SK-N-SH (cell line): ENCODE data around the gene XRCC5.

ENCODE experiments used
- CTCF ChIP-seq: fragments of 200-600 bp; sonication (generic); IDR thresholded peaks from 2 replicates; pipeline ENCODE4 v1.6.1; 2017; ENCODE audit warnings: antibody characterized with exemption, mild to moderate bottlenecking, moderate library complexity
- EP300 ChIP-seq, 2 experiments: IDR thresholded peaks; 2 replicates each; pipeline versions ENCODE4 v1.4.0 to v1.6.1; 2012; ENCODE audit warnings: borderline replicate concordance in 1 of 2, low read depth in 1 of 2, low read length in 1 of 2
- JUND ChIP-seq: IDR thresholded peaks from 2 replicates; pipeline ENCODE4 v1.4.0; 2012
- MAX ChIP-seq: IDR thresholded peaks from 2 replicates; pipeline ENCODE4 v1.4.0; 2012; ENCODE audit warnings: low read depth
- MXI1 ChIP-seq: IDR thresholded peaks from 2 replicates; pipeline ENCODE4 v1.6.1; 2012; ENCODE audit warnings: mild to moderate bottlenecking, low read depth, low read length, improper control_type of control experiment
- POLR2AphosphoS5 ChIP-seq: IDR thresholded peaks from 2 replicates; pipeline ENCODE4 v1.6.1; 2012; ENCODE audit warnings: low read depth, low read length
- RXRA ChIP-seq: IDR thresholded peaks from 2 replicates; pipeline ENCODE4 v1.4.0; 2012; ENCODE audit warnings: low read depth, mild to moderate bottlenecking, borderline replicate concordance
- SIN3A ChIP-seq: IDR thresholded peaks from 2 replicates; pipeline ENCODE4 v1.6.1; 2012; ENCODE audit warnings: low read depth, mild to moderate bottlenecking, low read length, moderate library complexity, borderline replicate concordance
- TCF12 ChIP-seq: IDR thresholded peaks from 2 replicates; pipeline ENCODE4 v1.4.0; 2012
- YY1 ChIP-seq: IDR thresholded peaks from 2 replicates; pipeline ENCODE4 v1.4.0; 2012; ENCODE audit warnings: low read depth, mild to moderate bottlenecking
- ZBTB33 ChIP-seq: IDR thresholded peaks from 2 replicates; pipeline ENCODE4 v1.4.0; 2012; ENCODE audit warnings: low read depth, borderline replicate concordance

- no peak for TF ChIP-seq POLR2AphosphoS5
- TF ChIP-seq CTCF = no peak
- TF ChIP-seq MAX = no peak
- TF ChIP-seq EP300 (IDR thresholded peaks at IDR 0.05; ENCODE audit: borderline replicate concordance in 1 of 2, low read depth in 1 of 2, low read length in 1 of 2) = no peak
- no peak for TF ChIP-seq JUND
- no peak for TF ChIP-seq SIN3A
- TF ChIP-seq TCF12 = no peak
- TF ChIP-seq ZBTB33 = no peak
- no peak for TF ChIP-seq RXRA
- TF ChIP-seq MXI1 = no peak
- no peak for TF ChIP-seq YY1
Observed at GRCh38 chr2:216090369-216090786, 18.8 kb upstream of the XRCC5 start.
